ENCODE results near the gene CFAP65.

CFAP65 gene

GRCh38 chr2:218962859-218963492 lies 78.3 kb downstream of the CFAP65 start:
- DNase-seq: peak; percentile 54 to 95

- DNase-seq: no peak
Observed at GRCh38 chr2:218961651-218962570, 79.4 kb downstream of the CFAP65 start.

GRCh38 chr2:218961229-218961628 lies 80.1 kb downstream of the CFAP65 start:
- DNase-seq: no peak

- DNase-seq: no peak
Observed at GRCh38 chr2:218960309-218961165, 80.8 kb downstream of the CFAP65 start.

GRCh38 chr2:218959761-218960308 lies 81.5 kb downstream of the CFAP65 start:
- DNase-seq: no peak

GRCh38 chr2:218959141-218959731 lies 82.1 kb downstream of the CFAP65 start, which contains the start of gene CDK5R2:
Gene CDK5R2 (plus strand): TSS chr2:218959666. CDS start chr2:218959821, 155 bp downstream.
- DNase-seq: peak; percentile 39 to 87

- DNase-seq: no peak
Observed at GRCh38 chr2:218958276-218958675, 83.0 kb downstream of the CFAP65 start.

GRCh38 chr2:218957671-218958070 lies 83.6 kb downstream of the CFAP65 start:
- DNase-seq: no peak

GRCh38 chr2:218956039-218956438 lies 85.3 kb downstream of the CFAP65 start:
- no peak for DNase-seq

- DNase-seq: no peak
Observed at GRCh38 chr2:218954541-218955300, 86.6 kb downstream of the CFAP65 start.

GRCh38 chr2:218953366-218953954 lies 87.9 kb downstream of the CFAP65 start:
- no peak for DNase-seq
